HG02884 (cell line): Measurements from ENCODE around the gene PPT2.
A peak's percentile ranks its signal among the peaks of the same experiment; 100 is the strongest.

Source experiments
- ATAC-seq: cut with Tn5 transposase; IDR thresholded peaks from one replicate; pipeline ENCODE4 v1.9.1; 2021; ENCODE audit warnings: mild to moderate bottlenecking, moderate library complexity; ENCODE audit not compliant: unreplicated experiment

The PPT2 gene

GRCh38 chr6:32151181-32151862 is 2.6 kb upstream of the PPT2 start:
- ATAC-seq = no peak

DNA sequence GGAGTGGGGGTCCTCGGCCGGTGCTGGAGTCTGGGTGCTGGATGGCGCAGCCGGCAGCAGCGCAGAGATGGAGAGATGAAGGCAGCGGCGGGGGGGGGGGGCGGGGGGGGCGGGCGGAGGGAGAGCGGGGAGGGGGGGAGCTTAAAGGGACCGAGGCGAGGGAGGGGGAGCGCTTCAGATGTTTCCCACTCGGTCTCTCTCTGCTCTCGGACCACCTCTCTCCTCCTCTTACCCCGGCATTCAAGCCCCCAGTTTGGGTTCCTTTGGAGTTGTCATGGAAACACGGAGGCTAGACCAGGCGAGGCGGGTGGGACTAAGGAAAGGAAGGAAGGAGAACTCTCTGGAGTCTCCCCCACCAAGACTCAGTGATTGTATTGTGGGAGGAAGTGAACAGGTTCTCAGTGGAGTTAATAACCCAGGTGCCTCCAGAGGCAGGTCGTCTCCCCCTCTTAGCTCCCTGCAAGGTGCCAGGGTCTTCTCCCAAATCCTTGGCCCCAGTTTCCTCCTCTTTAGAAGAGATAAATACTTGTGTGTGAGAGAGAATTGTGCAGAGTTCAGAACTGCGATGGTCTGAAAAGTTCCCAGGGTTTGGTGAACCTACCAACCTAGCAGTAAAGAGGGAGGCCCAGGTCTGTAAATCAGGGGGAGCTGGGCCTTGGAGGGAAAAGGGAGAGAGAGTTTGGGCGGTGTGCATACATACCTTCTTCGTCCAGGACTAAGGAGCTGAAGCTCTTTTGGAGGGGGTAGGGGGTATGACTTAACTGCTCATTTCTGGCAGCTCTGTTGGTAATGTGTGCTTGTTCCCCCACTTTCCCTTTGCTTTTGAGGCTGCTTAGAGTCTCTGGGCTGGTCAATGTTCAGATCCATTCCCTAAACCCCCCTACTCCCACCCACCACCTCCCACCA is 1.8 kb upstream of the PPT2 start, which contains the start of gene PRRT1:
TSS of gene PRRT1 (minus strand) at position 77 of the 906 bp plus-strand sequence. CDS start 112 bp downstream, outside the sequence.
- no peak for ATAC-seq

DNA sequence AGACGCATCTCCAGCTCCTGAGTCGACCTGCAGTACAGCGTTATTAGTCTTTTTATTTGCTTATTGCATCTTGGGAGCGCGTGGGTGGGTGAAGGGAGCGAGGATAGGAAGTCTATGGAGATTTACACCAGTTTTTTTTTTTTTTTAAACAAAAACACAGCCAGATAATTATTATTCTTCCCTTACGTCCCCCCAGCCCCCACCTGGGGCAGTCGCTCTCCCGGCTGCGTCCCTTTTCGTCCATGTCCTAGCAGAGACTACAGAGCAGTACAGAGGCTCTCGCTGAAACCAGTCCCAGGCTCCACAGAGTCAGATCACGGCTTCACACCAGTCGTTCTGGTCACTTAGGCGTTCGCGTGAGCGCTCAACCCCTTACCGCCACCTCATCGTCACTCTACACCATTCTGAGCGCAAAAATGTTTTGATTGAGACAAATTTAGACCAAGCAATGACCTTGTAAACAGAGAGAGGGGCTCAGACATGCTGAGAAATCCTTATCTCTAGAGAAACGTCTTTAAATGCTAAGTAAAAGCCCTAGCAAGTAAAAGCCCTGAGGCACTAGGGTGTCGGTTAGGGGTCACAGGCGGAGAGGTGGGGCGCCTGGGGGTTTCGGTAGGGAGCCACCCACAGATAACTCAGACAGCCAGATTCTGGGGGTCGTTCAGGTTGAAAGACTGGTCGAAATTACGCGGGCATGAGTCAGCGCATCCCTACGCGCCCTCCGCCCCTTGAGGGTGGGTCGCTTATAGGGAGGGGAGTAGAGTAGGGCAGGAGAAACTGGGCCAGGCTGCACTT is 975 bp upstream of the PPT2 start:
- no peak for ATAC-seq

- peak; percentile 52 for ATAC-seq
Observed at GRCh38 chr6:32154514-32155161, 697 bp downstream of the PPT2 start.

- no peak for ATAC-seq
Observed at GRCh38 chr6:32156891-32157290, 3.0 kb downstream of the PPT2 start.

- no peak for ATAC-seq
Observed at GRCh38 chr6:32158052-32158451, 4.1 kb downstream of the PPT2 start.

- ATAC-seq = no peak
Observed at GRCh38 chr6:32163559-32164258, 9.8 kb downstream of the PPT2 start.

GRCh38 chr6:32164295-32164694 is 10.4 kb downstream of the PPT2 start, which contains the start of gene EGFL8:
Gene EGFL8, plus strand, starts transcription at chr6:32164595. Its CDS starts 1,571 bp downstream, at chr6:32166166.
- no peak for ATAC-seq

DNA sequence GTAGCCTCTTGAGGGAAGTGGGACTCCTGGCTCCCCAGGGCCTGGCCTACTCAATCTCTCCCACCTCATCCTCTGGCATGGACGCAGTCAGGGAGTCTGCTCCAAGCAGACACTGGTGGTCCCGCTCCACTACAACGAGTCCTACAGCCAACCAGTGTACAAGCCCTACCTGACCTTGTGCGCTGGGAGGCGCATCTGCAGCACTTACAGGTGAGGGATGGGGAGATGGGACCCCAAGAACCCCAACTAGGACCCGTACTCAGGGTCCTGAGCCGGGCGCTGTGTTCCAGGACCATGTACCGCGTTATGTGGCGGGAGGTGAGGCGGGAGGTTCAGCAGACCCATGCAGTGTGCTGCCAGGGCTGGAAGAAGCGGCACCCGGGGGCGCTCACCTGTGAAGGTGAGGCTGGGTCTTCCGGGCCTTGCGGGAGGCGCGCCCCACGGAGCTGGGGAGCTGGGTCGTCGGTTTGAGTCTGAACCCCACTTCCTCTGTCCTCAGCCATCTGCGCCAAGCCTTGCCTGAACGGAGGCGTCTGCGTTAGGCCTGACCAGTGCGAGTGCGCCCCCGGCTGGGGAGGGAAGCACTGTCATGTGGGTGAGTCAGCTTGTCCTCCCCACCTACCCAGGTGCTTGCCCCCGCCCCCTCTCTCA is 12.6 kb downstream of the PPT2 start:
- no peak for ATAC-seq

GRCh38 chr6:32167154-32167760 is 13.3 kb downstream of the PPT2 start:
- no peak for ATAC-seq

DNA sequence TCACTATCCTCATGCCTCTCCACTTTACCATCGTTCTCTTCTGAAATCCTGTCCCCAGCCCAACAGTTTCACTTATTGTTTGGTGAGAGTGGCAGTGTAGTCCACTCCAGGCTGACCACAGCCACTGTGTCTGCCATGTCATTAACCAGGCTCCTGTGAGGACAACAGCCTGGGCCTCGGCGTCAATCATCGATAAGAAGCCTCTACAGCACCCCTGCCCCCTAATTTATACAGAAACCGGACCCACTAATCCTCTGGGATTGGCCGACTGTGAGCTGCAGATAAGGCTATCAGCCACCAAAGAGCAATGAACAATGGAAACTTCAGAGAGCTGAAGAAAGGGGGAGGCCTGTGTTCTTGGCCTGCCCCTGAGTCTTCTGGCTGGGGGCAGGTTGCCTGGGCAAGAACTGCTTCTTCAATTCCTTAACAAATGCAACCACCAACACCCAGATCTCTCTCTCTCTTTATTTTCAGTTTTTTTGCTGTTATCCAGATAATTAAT is 13.9 kb downstream of the PPT2 start:
- ATAC-seq = no peak

GRCh38 chr6:32168350-32168749 is 14.4 kb downstream of the PPT2 start:
- ATAC-seq = no peak

- no peak for ATAC-seq
Observed at GRCh38 chr6:32168807-32169591, 15.1 kb downstream of the PPT2 start.

DNA sequence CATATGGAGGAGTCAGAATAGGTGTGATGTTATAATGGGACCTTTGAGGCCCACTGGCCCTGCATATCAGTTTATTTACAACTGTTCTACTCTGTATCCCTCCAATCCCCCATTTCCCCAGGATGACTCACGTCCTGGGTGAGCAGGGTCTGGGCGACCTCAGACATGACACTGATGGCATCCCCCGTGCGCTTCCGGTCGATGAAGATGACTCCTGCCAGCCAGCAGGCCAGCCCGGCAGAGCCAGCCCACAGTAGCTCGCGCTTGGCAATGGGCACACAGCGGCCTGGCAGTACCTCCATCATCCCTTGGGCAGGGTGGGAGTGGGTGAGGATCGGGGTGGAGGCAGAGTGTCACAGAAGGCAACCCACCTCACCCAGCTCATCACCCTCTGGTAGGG is 16.4 kb downstream of the PPT2 start:
- no peak for ATAC-seq

- no peak for ATAC-seq
Observed at GRCh38 chr6:32171234-32171633, 17.3 kb downstream of the PPT2 start.

DNA sequence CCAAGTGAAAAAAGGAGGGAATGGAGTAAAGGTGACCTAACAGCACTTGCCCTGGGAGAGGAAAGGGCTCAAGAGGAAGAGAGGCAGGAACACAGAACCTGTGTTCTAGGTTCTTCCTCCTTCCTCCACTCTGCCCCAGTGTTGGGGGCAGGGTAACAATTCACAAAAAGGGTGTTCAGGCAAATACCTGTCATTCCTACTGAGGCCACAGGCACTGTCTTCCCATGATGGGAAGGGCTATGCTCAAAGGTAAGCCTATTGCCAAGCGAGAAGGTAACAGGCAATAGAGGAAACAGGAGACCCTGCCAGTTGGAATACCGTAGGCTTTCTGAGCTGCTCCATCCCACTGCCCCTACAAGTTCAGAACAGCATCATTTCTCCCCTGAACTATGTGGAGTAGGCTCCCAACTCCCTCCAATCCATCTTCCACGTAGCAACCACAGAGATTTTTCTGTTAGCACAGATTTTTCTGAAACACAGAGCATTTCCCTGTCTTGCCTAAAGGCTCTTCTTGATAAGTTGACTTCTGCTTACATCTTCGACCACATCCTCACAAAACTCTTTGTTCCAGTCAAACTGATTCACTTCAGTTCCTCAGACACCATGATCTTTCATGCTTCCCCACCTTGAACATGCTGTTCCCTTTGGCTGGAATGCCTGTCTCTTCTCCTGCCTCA is 19.2 kb downstream of the PPT2 start:
- ATAC-seq = no peak

DNA sequence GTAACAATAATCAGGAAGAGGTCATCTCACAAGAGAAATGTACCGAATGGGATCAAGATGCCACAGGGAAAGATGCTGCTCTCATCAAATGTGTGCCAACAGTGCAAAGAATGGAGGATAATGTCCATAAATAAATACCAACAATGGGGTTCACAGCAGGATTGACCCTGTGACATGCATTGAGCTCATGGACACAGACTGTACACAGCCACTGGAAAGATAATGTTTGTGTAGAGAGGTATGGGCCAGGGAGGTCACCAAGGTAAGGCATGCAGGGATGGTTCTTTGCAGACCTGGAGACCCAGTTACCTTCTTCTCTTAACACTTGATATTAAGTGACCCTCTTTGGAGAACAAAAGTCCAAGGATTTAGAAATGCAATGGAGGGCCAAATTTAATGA is 20.5 kb downstream of the PPT2 start:
- ATAC-seq = no peak

GRCh38 chr6:32175322-32175710 is 21.4 kb downstream of the PPT2 start:
- ATAC-seq = no peak
